ENCODE measurements around the gene KCNK4.

KCNK4 gene

GRCh38 chr11:64269540-64270220 is 21.4 kb upstream of the KCNK4 start:
- peak; percentile 100 for DNase-seq

- no peak for DNase-seq
These were observed 15.9 kb upstream of the KCNK4 start for GRCh38 chr11:64275031-64275800.

GRCh38 chr11:64275841-64276240 is 15.3 kb upstream of the KCNK4 start:
- no peak for DNase-seq

- DNase-seq: no peak
These were observed 14.3 kb upstream of the KCNK4 start for GRCh38 chr11:64276653-64277431.

DNA sequence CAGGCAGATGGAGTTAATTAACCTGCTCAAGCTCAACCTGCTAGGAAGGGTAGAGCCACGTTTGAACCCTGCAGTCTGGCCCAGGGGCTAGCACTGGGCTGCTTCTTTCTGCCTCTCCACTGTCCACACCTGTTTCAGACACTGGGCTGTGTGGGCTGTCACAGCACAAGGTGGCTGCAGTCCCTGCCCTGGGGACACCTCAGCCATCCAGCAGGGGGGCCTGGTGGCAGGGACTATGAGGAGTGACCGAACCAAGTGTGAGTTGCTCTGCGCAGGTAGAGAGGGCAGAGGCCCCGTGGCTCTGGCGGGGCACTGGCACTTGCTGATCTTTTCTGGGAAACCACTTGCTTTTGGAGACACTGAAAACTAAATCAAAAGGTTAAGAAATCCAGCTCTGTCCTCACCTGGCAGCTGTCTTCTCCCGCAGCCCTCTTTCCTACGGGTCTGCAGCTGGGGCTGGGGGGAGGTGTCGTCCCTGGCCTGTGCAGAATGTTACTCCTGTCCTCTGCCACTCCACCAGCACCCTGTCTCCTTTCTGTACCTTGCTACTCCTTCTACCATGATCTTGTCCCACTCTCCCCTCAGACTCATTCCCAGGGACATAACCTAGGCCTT is 12.4 kb upstream of the KCNK4 start:
- DNase-seq: no peak

GRCh38 chr11:64281957-64282770 is 8.9 kb upstream of the KCNK4 start:
- no peak for DNase-seq

GRCh38 chr11:64283092-64283491 is 8.0 kb upstream of the KCNK4 start:
- no peak for DNase-seq

- peak; percentile 98 for DNase-seq
These were observed 6.8 kb upstream of the KCNK4 start, which contains the start of gene BAD for GRCh38 chr11:64284048-64284961. Gene BAD (minus strand): TSS chr11:64284665. CDS start chr11:64284368, 297 bp downstream.

- DNase-seq: peak; percentile 93
These were observed 5.9 kb upstream of the KCNK4 start, which contains the start of gene GPR137 for GRCh38 chr11:64284962-64285884. Gene GPR137 (plus strand): TSS chr11:64285848. CDS start chr11:64286525, 677 bp downstream.

DNA sequence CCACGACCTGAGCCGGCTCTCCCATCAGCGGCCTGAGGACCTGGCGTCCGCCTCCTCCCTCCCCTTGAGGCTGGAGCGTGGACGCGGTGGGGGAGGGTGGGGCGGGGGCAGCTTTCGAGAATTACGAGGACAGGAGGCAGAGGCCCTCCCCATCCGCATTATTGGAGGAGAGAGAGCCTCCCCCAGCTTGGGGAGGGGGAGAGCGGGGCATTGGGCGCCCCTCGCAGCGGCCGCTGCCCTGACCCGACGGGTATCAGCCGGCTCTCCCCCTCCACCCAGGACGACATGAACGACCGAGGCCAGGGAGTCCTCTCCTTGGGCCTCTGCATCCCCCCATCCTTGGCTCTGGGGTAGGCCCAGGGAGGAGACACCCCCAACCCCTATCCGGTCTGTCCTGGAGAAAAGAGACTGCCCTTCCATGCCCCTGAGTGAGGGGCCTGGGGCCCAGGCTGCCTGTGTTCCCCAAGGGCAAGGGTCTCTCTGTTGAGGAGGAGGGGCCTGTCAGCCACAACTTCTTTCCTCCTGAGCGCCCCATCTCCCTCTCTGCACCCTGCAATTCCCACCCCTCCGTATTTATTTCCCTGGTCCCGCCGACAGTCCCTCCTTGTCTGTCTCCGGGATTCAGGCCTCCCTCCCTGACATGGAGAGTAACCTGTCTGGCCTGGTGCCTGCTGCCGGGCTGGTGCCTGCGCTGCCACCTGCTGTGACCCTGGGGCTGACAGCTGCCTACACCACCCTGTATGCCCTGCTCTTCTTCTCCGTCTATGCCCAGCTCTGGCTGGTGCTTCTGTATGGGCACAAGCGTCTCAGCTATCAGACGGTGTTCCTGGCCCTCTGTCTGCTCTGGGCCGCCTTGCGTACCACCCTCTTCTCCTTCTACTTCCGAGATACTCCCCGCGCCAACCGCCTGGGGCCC is 5.0 kb upstream of the KCNK4 start:
- peak; percentile 85 for DNase-seq

GRCh38 chr11:64286801-64287159 is 4.3 kb upstream of the KCNK4 start:
- no peak for DNase-seq

DNA sequence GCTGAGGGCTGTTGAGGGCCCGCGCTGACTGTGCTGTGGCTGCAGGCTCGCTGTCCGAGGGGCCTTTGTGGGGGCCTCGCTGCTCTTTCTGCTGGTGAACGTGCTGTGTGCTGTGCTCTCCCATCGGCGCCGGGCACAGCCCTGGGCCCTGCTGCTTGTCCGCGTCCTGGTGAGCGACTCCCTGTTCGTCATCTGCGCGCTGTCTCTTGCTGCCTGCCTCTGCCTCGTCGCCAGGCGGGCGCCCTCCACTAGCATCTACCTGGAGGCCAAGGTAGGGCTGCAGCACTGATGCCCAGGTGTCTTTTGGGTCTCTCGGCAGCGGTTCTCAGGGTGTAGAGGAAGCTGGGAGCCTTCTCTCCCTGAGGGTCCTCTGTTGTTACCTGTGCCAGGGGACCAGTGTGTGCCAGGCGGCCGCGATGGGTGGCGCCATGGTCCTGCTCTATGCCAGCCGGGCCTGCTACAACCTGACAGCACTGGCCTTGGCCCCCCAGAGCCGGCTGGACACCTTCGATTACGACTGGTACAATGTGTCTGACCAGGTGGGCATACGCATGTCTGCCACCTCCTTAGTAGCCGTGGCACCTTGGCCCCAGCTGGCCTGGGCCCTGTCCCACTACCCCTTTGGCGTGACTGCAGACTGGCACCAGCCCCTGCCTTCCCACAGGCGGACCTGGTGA is 3.3 kb upstream of the KCNK4 start:
- no peak for DNase-seq

DNA sequence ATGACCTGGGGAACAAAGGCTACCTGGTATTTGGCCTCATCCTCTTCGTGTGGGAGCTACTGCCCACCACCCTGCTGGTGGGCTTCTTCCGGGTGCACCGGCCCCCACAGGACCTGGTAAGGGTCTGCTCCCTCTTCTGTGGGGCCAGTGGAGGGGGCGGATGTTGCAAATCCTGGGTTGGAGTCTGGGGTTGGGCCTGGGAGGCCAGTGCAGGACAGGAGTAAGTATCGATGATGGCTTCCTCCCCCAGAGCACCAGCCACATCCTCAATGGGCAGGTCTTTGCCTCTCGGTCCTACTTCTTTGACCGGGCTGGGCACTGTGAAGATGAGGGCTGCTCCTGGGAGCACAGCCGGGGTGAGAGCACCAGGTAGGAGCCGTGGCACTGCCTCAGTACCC is 2.8 kb upstream of the KCNK4 start:
- no peak for DNase-seq

DNA sequence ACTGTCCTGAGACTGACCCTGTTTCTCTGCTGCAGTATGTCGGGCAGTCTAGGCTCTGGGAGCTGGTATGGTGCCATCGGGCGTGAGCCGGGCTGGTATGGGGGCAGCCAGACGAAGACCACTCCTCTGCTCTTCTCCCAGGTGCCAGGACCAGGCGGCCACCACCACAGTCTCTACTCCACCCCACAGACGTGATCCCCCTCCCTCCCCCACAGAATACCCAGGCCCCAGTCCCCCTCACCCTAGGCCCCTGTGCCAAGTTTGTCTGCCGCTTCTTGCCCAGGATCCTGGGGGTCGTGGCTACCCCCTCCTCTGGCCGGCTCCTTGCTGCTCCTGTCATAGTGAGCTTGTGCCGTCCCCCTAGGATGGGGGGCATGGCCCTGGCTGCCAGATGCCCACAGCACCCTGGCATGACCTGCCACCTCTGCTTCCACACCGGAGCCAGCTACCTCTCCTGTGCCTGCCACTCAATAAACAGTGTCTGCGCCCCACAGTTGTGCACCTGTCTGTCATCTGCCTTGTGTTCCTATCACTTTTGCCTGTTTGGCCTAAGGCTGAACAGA is 2.0 kb upstream of the KCNK4 start:
- DNase-seq: no peak

GRCh38 chr11:64290352-64291261 is 495 bp upstream of the KCNK4 start:
- no peak for DNase-seq

- peak; percentile 50 for DNase-seq
These were observed 804 bp downstream of the KCNK4 start for GRCh38 chr11:64291752-64292459.

Measured in NCI-H69 (cell line).